NB4 (cell line): ENCODE measurements around the gene CACNG7.

Experiments used
- MYC ChIP-seq: IDR thresholded peaks from 2 replicates; pipeline ENCODE4 v1.6.1; 2011; ENCODE audit warnings: low read depth, low read length
- POLR2A ChIP-seq: IDR thresholded peaks from 2 replicates; pipeline ENCODE4 v1.6.1; 2011; ENCODE audit warnings: mild to moderate bottlenecking; ENCODE audit not compliant: insufficient read length; ENCODE audit errors: extremely low read depth
- TF ChIP-seq, protein P1 (sequence below): IDR thresholded peaks from one replicate; pipeline ENCODE4 v1.5.1; 2012; ENCODE audit warnings: low read depth, low read length
- TF ChIP-seq, protein P2 (sequence below): IDR thresholded peaks from 2 replicates; pipeline ENCODE4 v1.6.1; 2011; ENCODE audit warnings: low read depth, low read length

DNA sequence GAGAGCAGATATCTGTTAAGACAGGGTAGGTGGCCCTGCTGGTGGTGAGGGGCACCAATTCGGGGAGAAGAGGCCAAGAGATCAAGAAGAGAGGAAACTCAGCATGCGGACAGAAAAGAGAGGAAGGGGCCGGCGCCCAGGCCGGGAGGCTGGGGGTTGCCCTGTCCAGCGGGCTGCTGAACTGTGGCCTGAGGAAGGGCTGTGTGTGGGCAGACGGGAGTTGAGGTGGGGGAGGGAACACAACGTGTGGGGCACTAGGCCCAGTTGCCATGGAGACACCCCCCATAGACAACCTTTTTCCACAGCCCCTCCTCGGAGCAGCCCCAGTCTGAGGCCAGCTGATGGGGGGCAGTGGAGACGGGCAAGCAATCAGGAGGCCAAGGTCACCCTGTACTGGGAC, 51.1 kb downstream of the CACNG7 start:
- TF ChIP-seq, protein P1, sequence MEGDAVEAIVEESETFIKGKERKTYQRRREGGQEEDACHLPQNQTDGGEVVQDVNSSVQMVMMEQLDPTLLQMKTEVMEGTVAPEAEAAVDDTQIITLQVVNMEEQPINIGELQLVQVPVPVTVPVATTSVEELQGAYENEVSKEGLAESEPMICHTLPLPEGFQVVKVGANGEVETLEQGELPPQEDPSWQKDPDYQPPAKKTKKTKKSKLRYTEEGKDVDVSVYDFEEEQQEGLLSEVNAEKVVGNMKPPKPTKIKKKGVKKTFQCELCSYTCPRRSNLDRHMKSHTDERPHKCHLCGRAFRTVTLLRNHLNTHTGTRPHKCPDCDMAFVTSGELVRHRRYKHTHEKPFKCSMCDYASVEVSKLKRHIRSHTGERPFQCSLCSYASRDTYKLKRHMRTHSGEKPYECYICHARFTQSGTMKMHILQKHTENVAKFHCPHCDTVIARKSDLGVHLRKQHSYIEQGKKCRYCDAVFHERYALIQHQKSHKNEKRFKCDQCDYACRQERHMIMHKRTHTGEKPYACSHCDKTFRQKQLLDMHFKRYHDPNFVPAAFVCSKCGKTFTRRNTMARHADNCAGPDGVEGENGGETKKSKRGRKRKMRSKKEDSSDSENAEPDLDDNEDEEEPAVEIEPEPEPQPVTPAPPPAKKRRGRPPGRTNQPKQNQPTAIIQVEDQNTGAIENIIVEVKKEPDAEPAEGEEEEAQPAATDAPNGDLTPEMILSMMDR, result no peak
- TF ChIP-seq POLR2A (no peak), MYC (no peak)
- TF ChIP-seq, protein P2, sequence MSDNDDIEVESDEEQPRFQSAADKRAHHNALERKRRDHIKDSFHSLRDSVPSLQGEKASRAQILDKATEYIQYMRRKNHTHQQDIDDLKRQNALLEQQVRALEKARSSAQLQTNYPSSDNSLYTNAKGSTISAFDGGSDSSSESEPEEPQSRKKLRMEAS, result no peak
